CD4-positive, CD25-positive, alpha-beta regulatory T cell (primary cell): ENCODE results near the gene LHFPL2. TPM values are rescaled to one million over a fixed set of nuclear protein-coding genes. Genes with fewer than 3 reads are reported as not detected.

Experiments
- ATAC-seq, 2 donors: fragments of 150-1000 bp; cut with Tn5 transposase; one replicate each; pipeline ENCODE4 v1.10.0; 2021; ENCODE audit warnings: low read depth in 2 of 2, moderate number of reproducible peaks in 2 of 2, moderate library complexity in 1 of 2
- DNase-seq, 3 donors: peaks; one replicate each; pipeline versions ENCODE4 v3.0.0 to v3.0.0-alpha.2; 2012 to 2022; ENCODE audit warnings: mixed read lengths in 1 of 3
- H3K27ac ChIP-seq: one replicate; pipeline ENCODE4 v1.7.0; 2013; ENCODE audit warnings: mild to moderate bottlenecking, low read length; ENCODE audit not compliant: insufficient read depth, poor library complexity, severe bottlenecking
- H3K27me3 ChIP-seq: one replicate; pipeline ENCODE4 v1.7.0; 2013; ENCODE audit warnings: low read length; ENCODE audit not compliant: control insufficient read depth, insufficient read depth
- H3K36me3 ChIP-seq: one replicate; pipeline ENCODE4 v1.7.0; 2013; ENCODE audit warnings: mild to moderate bottlenecking, low read length, moderate library complexity; ENCODE audit not compliant: control insufficient read depth, insufficient read depth
- H3K4me1 ChIP-seq: 2 replicates; pipeline ENCODE4 v1.7.0; 2013; ENCODE audit warnings: mild to moderate bottlenecking, low read length; ENCODE audit not compliant: insufficient read depth, control insufficient read depth, poor library complexity, severe bottlenecking
- H3K4me3 ChIP-seq: one replicate; pipeline ENCODE4 v1.7.0; 2013; ENCODE audit warnings: low read depth, mild to moderate bottlenecking, low read length, moderate library complexity
- H3K9me3 ChIP-seq, 2 experiments: 1 replicate in 1 of 2; 2 replicates in 1 of 2; pipeline ENCODE4 v1.7.0; 2013; ENCODE audit warnings: low read length in 2 of 2, mild to moderate bottlenecking in 1 of 2, moderate library complexity in 1 of 2; ENCODE audit not compliant: control insufficient read depth in 2 of 2
- H3K27ac Mint-ChIP-seq, 3 donors: one replicate each; pipeline ENCODE4 v1.8.0; 2020 to 2022; ENCODE audit warnings: mild to moderate bottlenecking in 3 of 3, mixed read lengths in 3 of 3, moderate library complexity in 2 of 3
- H3K27me3 Mint-ChIP-seq: one replicate; pipeline ENCODE4 v1.8.0; 2022; ENCODE audit warnings: mild to moderate bottlenecking, mixed read lengths
- H3K36me3 Mint-ChIP-seq: one replicate; pipeline ENCODE4 v1.8.0; 2020; ENCODE audit warnings: mixed read lengths
- H3K4me1 Mint-ChIP-seq, 4 donors: one replicate each; pipeline ENCODE4 v1.8.0; 2020 to 2022; ENCODE audit warnings: mixed read lengths in 4 of 4, mild to moderate bottlenecking in 1 of 4
- H3K4me3 Mint-ChIP-seq, 4 donors: one replicate each; pipeline ENCODE4 v1.8.0; 2020 to 2022; ENCODE audit warnings: mild to moderate bottlenecking in 4 of 4, mixed read lengths in 4 of 4, moderate library complexity in 3 of 4
- H3K9me3 Mint-ChIP-seq, 7 donors: one replicate each; pipeline ENCODE4 v1.8.0; 2020 to 2022; ENCODE audit warnings: mixed read lengths in 7 of 7, mild to moderate bottlenecking in 3 of 7, moderate library complexity in 2 of 7
- polyA plus RNA-seq, 4 donors: library from polyadenylated mRNA; unstranded; fragments of 300-500 nt; fragmentation: Illumina TruSeq; gene quantifications; one replicate each; pipeline ENCODE4 v1.2.3, GENCODE V29; 2021
- total RNA-seq: library from RNA; stranded (reverse); gene quantifications from one replicate; pipeline ENCODE4 v1.2.3, GENCODE V29; 2022

Gene LHFPL2
- total and polyA plus RNA-seq, 5 donors from 2014 or later, result 0.11 to 0.47 (median 0.32) TPM

GRCh38 chr5:78577071-78577807, 71.3 kb downstream of the LHFPL2 start:
- Mint-ChIP-seq H3K4me3 (no peak overlapping the region), H3K27ac (no peak overlapping the region), H3K4me1 (no peaks in the 10 kb centered on the region), H3K36me3 (no peaks in the 10 kb centered on the region), H3K27me3 (peaks cover 10% of the 10 kb centered on the region), H3K9me3 (peaks cover 0 to 8% (median 0%) of the 10 kb centered on the region in 7 donors)
- DNase-seq (no peak), ATAC-seq (no peak)
- Histone ChIP-seq H3K4me1 (no peaks in the 10 kb centered on the region), H3K27me3 (no peaks in the 10 kb centered on the region), H3K9me3 (no peaks in the 10 kb centered on the region), H3K27ac (no peak overlapping the region), H3K36me3 (no peaks in the 10 kb centered on the region), H3K4me3 (no peak overlapping the region)

GRCh38 chr5:78576376-78576775, 72.2 kb downstream of the LHFPL2 start:
- Histone ChIP-seq H3K4me1 (no peaks in the 10 kb centered on the region), H3K27ac (no peak overlapping the region), H3K9me3 (no peaks in the 10 kb centered on the region), H3K27me3 (no peaks in the 10 kb centered on the region), H3K36me3 (no peaks in the 10 kb centered on the region), H3K4me3 (no peak overlapping the region)
- Mint-ChIP-seq H3K9me3 (peaks cover 0 to 8% (median 0%) of the 10 kb centered on the region in 7 donors), H3K36me3 (no peaks in the 10 kb centered on the region), H3K27me3 (peaks cover 10% of the 10 kb centered on the region), H3K4me1 (no peaks in the 10 kb centered on the region), H3K27ac (no peak overlapping the region), H3K4me3 (no peak overlapping the region)
- no peak for DNase-seq
- no peak for ATAC-seq

DNA sequence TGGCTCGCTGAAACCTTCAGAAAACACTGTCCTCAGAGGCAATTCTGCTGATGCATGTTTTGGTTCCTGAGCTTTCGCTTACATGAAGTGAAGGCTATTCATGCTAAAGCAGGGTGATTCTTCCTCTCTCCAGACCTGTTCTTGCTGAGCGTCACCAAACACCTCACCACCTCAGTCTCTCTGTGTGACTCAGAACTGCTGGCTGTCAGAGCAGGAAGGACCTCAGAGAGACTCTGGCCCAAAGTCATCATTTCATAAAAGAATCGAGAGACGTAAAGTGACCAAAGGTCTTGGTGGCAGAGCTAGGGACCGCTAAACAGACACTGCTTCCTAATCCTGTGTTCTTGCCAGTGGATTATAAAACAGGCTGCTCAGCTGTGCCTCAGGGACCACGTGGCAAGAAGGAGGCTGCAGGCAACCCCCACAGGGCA, 73.8 kb downstream of the LHFPL2 start:
- Mint-ChIP-seq H3K4me3 (no peak overlapping the region), H3K27ac (no peak overlapping the region), H3K9me3 (peaks cover 0 to 4% (median 0%) of the 10 kb centered on the region in 7 donors), H3K36me3 (no peaks in the 10 kb centered on the region), H3K27me3 (peaks cover 10% of the 10 kb centered on the region), H3K4me1 (no peaks in the 10 kb centered on the region)
- Histone ChIP-seq H3K27ac (no peak overlapping the region), H3K4me1 (no peaks in the 10 kb centered on the region), H3K9me3 (no peaks in the 10 kb centered on the region), H3K27me3 (no peaks in the 10 kb centered on the region), H3K4me3 (no peak overlapping the region), H3K36me3 (no peaks in the 10 kb centered on the region)
- peak in 1 of 2 donors; percentile 24 for ATAC-seq
- DNase-seq, result no peak

- Histone ChIP-seq H3K27ac (no peak overlapping the region), H3K4me3 (no peak overlapping the region), H3K9me3 (no peaks in the 10 kb centered on the region), H3K4me1 (no peaks in the 10 kb centered on the region), H3K27me3 (no peaks in the 10 kb centered on the region), H3K36me3 (no peaks in the 10 kb centered on the region)
- Mint-ChIP-seq H3K27ac (no peak overlapping the region), H3K27me3 (peaks cover 10% of the 10 kb centered on the region), H3K9me3 (peaks cover 0 to 4% (median 0%) of the 10 kb centered on the region in 7 donors), H3K4me1 (no peaks in the 10 kb centered on the region), H3K4me3 (no peak overlapping the region), H3K36me3 (no peaks in the 10 kb centered on the region)
- ATAC-seq, result no peak
- no peak for DNase-seq
Observed at GRCh38 chr5:78574131-78574673, 74.4 kb downstream of the LHFPL2 start.

GRCh38 chr5:78573318-78573717, 75.3 kb downstream of the LHFPL2 start:
- no peak overlapping the region for H3K27ac Mint-ChIP-seq
- no peaks in the 10 kb centered on the region for H3K9me3 ChIP-seq
- ATAC-seq (no peak), DNase-seq (no peak)
- H3K36me3 Mint-ChIP-seq, result no peaks in the 10 kb centered on the region
- peaks cover 10% of the 10 kb centered on the region for H3K27me3 Mint-ChIP-seq
- H3K9me3 Mint-ChIP-seq, result peaks cover 0 to 2% (median 0%) of the 10 kb centered on the region in 7 donors
- no peaks in the 10 kb centered on the region for H3K27me3 ChIP-seq
- H3K27ac ChIP-seq, result no peak overlapping the region
- H3K4me3 ChIP-seq, result no peak overlapping the region
- no peaks in the 10 kb centered on the region for H3K4me1 Mint-ChIP-seq
- H3K4me1 ChIP-seq, result no peaks in the 10 kb centered on the region
- no peaks in the 10 kb centered on the region for H3K36me3 ChIP-seq
- H3K4me3 Mint-ChIP-seq, result no peak overlapping the region

- Histone ChIP-seq H3K4me3 (no peak overlapping the region), H3K4me1 (no peaks in the 10 kb centered on the region), H3K36me3 (no peaks in the 10 kb centered on the region), H3K9me3 (no peaks in the 10 kb centered on the region), H3K27ac (no peak overlapping the region), H3K27me3 (no peaks in the 10 kb centered on the region)
- Mint-ChIP-seq H3K9me3 (peaks cover 0 to 2% (median 0%) of the 10 kb centered on the region in 7 donors), H3K36me3 (no peaks in the 10 kb centered on the region), H3K27ac (no peak overlapping the region), H3K27me3 (peaks cover 10% of the 10 kb centered on the region), H3K4me3 (no peak overlapping the region), H3K4me1 (no peaks in the 10 kb centered on the region)
- DNase-seq (no peak), ATAC-seq (no peak)
Observed at GRCh38 chr5:78570646-78571045, 77.9 kb downstream of the LHFPL2 start.

- H3K4me3 ChIP-seq, result no peak overlapping the region
- H3K9me3 ChIP-seq, result no peaks in the 10 kb centered on the region
- Mint-ChIP-seq H3K4me3 (no peak overlapping the region), H3K4me1 (no peaks in the 10 kb centered on the region), H3K27ac (no peak overlapping the region), H3K9me3 (peaks cover 0 to 2% (median 0%) of the 10 kb centered on the region in 7 donors), H3K27me3 (peaks cover 12% of the 10 kb centered on the region), H3K36me3 (no peaks in the 10 kb centered on the region)
- no peaks in the 10 kb centered on the region for H3K27me3 ChIP-seq
- no peak for ATAC-seq
- DNase-seq, result no peak
- no peaks in the 10 kb centered on the region for H3K36me3 ChIP-seq
- no peaks in the 10 kb centered on the region for H3K4me1 ChIP-seq
- no peak overlapping the region for H3K27ac ChIP-seq
Observed at GRCh38 chr5:78569441-78569840, 79.1 kb downstream of the LHFPL2 start.

DNA sequence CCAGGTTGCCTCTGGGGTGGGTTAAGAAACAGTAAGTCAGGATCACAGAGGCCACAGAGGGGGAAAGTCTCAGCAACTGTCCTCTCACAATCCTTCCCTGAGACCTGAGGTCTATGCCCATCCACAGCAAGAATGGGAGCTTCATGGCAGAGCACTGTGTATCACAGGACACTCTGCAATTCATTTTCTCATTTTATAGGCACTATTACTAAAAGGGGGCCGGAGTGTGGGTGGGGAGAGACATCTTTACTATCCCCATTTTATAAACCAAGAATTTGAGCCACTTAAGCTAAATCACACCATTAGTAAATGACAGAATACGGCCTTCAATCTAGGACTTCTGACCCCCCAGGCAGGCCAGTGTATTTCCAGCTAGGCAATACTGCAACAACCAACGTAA, 79.9 kb downstream of the LHFPL2 start:
- Histone ChIP-seq H3K4me3 (no peak overlapping the region), H3K9me3 (no peaks in the 10 kb centered on the region), H3K27ac (no peak overlapping the region), H3K27me3 (no peaks in the 10 kb centered on the region), H3K36me3 (no peaks in the 10 kb centered on the region), H3K4me1 (no peaks in the 10 kb centered on the region)
- H3K36me3 Mint-ChIP-seq, result no peaks in the 10 kb centered on the region
- DNase-seq, result no peak
- no peak for ATAC-seq
- no peak overlapping the region for H3K27ac Mint-ChIP-seq
- peaks cover 0 to 2% (median 0%) of the 10 kb centered on the region in 7 donors for H3K9me3 Mint-ChIP-seq
- no peak overlapping the region for H3K4me3 Mint-ChIP-seq
- H3K4me1 Mint-ChIP-seq, result no peaks in the 10 kb centered on the region
- H3K27me3 Mint-ChIP-seq, result peaks cover 12% of the 10 kb centered on the region
